Stomach (tissue), 4 donors: ENCODE data around the gene KCNJ9.

Experiments
- CTCF ChIP-seq, 7 experiments: fragments of 450-650 bp in 4 of 7; fragments of 200-600 bp in 3 of 7; sonication (generic) in 3 of 7; IDR thresholded peaks; one replicate each; pipeline ENCODE4 v1.5.1; 2016 to 2019; ENCODE audit warnings: antibody characterized with exemption in 7 of 7, control low read depth in 2 of 7, mild to moderate bottlenecking in 1 of 7
- EP300 ChIP-seq: sonication (generic); formaldehyde crosslinking; IDR thresholded peaks from one replicate; pipeline ENCODE4 v1.6.1; 2017; ENCODE audit warnings: antibody characterized with exemption
- POLR2A ChIP-seq, 4 donors: fragments of 450-650 bp; IDR thresholded peaks; one replicate each; pipeline ENCODE4 v1.6.1; 2016; ENCODE audit warnings: antibody characterized with exemption in 4 of 4, control low read depth in 2 of 4, mild to moderate bottlenecking in 1 of 4, moderate library complexity in 1 of 4
- POLR2AphosphoS5 ChIP-seq, 3 donors: sonication (generic); formaldehyde crosslinking; IDR thresholded peaks; one replicate each; pipeline ENCODE4 v1.6.1; 2016; ENCODE audit warnings: antibody characterized with exemption in 3 of 3

GRCh38 chr1:160047111-160047991 is 34.0 kb upstream of the KCNJ9 start:
- TF ChIP-seq POLR2AphosphoS5 (IDR thresholded peaks at IDR 0.05) (no peak), POLR2A (IDR thresholded peaks at IDR 0.05) (no peak), CTCF (IDR thresholded peaks at IDR 0.05) (no peak), EP300 (no peak)
